Fibroblast of skin of right quadriceps (primary cell): ENCODE results near the gene C18orf63.
"Not testable (repeated sequence)": the region's sequence is repeated elsewhere in the genome, so short reads cannot be mapped to it uniquely, and the experiment has no call there.

Source experiments
- DNase-seq: peaks from one replicate; pipeline ENCODE4 v3.0.0-alpha.2; 2013

The C18orf63 gene

DNA sequence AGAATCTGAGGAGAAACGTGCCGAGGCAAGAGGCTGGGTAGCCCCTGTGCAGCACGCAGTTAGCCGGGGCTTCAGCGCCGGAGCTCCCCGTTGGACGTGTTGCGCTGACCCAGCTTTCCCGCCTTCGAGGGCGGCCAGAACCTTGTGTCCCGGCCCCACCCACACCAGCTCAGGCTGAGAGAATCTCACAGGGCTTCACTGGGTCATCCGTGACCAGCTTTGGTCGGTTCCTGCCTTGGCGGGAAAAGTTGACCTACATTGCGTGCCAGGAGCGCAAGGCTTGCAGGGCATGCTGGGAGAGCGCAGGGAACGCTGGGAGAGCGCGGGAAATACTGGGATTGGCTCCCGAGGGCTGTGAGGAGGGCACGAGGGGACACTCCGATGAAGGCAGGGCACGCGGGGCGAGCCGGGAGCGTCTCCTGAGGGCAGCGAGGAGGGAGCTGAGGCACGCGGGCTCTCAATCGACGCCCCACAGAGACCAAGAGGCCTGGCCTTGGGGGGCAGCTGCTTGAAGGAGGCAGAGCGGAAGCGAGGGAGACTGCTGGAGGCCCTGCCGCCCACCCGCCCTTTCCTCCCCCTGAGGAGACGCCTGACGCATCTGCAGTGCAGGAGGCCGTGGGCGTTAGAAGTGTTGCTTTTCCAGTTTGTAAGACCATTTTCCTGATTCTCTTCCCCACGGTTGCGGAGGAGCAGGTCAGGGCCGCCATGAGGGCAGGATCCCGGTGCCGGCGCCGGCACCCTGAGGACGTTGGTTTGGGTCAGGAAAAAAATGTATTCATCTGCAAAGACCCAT, at the start of gene C18orf63:
Gene C18orf63, plus strand, starts transcription at position 376 of the 793 bp plus-strand sequence. CDS start 2,027 bp downstream, outside the sequence.
- DNase-seq = no peak

- DNase-seq = peak; percentile 15
These were observed 49.5 kb upstream of the C18orf63 start for GRCh38 chr18:74266161-74266560.

GRCh38 chr18:74268175-74268574, 47.5 kb upstream of the C18orf63 start:
- no peak for DNase-seq

GRCh38 chr18:74268933-74269620, 46.6 kb upstream of the C18orf63 start:
- no peak for DNase-seq

GRCh38 chr18:74271635-74272034, 44.0 kb upstream of the C18orf63 start:
- DNase-seq = no peak

GRCh38 chr18:74273394-74273793, 42.2 kb upstream of the C18orf63 start:
- no peak for DNase-seq

DNA sequence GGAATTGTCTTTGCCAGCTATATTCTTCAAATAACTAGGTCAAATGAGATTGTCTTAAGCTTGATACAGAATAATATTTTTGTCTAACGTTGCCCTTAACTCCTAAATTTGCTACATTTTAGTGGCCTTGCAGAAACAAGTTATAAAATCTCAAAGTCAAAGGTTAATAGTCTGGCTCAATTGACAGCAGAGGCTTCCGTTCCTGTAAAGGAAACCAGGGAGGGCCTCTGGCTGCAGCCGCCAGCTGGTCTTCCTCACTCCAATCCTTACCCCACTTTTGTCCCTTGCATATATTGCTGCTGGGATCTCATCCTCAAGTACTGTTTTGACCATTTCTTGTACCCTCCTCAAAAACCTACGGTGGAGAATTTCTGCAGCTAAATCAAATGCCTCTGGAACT, 40.9 kb upstream of the C18orf63 start:
- no peak for DNase-seq

DNA sequence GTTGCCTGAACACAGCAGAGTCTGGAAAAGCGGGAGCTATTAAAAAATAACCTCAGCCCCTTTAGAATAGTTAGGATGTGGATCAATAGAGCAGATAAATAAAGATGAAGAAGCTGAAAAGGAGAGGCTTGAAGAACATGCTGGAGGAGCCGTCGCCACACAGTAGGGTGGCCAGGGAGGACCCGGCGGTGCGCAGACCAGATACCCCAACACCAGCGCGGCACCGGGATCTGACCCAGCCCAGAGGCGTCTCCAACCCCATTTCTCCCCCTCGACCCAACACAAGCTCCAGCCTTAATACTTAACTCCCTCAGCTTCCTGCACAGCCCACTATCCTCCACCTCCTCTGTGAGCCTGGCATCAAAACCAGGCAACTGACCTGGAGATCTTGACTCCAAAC, 39.9 kb upstream of the C18orf63 start:
- DNase-seq = no peak

GRCh38 chr18:74276609-74277008, 39.0 kb upstream of the C18orf63 start:
- DNase-seq = no peak

GRCh38 chr18:74277296-74277695, 38.3 kb upstream of the C18orf63 start:
- no peak for DNase-seq

- no peak for DNase-seq
These were observed 37.6 kb upstream of the C18orf63 start for GRCh38 chr18:74278058-74278457.

GRCh38 chr18:74278983-74279382, 36.7 kb upstream of the C18orf63 start:
- no peak for DNase-seq

DNA sequence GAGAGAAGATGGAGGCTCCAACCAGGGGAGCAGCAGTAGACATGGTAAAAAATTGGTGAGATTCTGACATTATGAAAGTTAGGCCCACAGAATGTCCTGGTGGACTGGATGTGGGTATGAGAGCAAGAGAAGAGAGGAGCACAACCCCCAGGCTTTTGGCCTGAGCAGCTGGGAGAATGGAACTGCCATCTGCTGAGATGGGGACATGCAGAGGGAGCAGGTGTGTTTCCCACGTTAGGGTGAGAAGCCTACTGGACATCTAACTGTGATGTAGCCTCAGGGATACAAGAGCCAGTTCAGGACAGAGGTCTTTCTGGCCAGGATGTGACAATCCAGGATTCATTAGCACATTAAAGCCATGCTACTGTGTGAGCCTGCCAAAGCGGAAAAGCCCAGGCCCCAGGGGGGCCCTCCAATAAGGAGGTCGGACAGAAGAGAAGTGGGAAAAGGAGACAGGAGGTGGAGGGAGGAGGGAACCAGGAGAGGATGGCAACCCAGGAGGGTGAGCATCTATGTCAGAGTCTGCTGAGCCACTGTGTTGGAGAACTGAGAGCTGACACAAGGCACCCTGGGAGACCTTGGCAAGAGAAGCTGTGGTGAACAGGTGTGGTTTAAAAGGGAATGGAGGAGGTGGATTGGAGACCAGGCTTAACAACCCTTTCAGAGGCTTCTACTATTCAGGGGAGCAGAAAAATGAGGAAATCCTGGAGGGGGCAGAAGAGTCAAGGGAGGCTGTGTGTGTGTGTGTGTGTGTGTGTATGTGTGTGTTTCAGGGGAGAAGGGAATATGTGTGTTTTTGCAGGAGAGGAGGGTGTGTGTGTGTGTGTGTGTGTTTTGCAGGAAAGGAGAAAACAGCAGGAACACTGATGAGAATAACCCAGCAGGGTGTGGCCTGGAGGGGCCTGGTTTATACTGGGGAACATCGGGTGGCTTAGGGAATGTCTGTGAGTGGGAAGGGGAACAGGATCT, 34.3 kb upstream of the C18orf63 start:
- no peak for DNase-seq

- DNase-seq = no peak
These were observed 33.5 kb upstream of the C18orf63 start for GRCh38 chr18:74281980-74282754.

GRCh38 chr18:74282755-74283554, 32.7 kb upstream of the C18orf63 start:
- DNase-seq = no peak

DNA sequence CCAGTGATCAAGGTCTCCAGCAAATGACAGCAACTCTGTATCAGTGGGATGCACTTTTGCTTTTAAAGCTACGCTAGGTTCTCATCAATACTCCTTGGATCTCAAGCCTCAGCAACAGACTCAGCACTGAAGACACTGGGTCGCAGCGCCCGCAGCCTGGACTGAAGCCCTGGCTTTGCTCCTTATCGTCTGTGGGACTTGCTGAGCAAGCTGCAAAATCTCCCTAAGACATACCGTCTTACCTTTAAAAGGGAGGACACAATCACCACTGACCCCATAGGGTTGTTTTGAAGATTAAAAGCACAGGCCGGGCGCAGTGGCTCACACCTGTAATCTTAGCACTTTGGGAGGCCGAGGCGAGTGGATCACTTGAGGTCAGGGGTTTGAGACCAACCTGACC, 32.0 kb upstream of the C18orf63 start:
- no peak for DNase-seq

- no peak for DNase-seq
These were observed 31.3 kb upstream of the C18orf63 start for GRCh38 chr18:74284191-74284979.

- no peak for DNase-seq
These were observed 30.7 kb upstream of the C18orf63 start for GRCh38 chr18:74284980-74285355.

DNA sequence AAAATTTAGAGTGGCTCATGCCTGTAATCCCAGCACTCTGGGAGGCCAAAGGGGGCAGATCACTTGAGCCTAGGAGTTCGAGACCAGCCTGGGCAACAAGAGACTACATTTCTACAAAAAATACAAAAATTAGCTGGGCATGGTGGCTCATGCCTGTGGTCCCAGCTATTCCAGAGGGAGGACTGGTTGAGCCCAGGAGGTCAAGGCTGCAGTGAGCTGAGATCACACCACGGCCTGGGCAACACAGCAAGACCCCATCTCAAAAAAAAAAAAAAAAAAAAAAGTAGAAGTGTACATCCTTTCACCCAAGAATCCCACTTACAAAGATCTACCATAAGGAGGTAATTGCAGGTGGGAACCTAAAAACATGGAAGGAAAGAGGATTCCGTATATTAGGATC, 30.1 kb upstream of the C18orf63 start:
- not testable (repeated sequence) for DNase-seq

- DNase-seq = peak; percentile 13
These were observed 29.4 kb upstream of the C18orf63 start for GRCh38 chr18:74286106-74286855.
